GM12873 (cell line): ENCODE measurements around the gene CFAP74.

Source experiments
- TF ChIP-seq, protein P1 (sequence below): IDR thresholded peaks from 2 replicates; pipeline ENCODE4 v1.5.1; 2012; ENCODE audit warnings: low read depth, mild to moderate bottlenecking, moderate library complexity, low read length, control low read depth; ENCODE audit not compliant: insufficient read depth; ENCODE audit errors: missing control alignments

CFAP74 gene

DNA sequence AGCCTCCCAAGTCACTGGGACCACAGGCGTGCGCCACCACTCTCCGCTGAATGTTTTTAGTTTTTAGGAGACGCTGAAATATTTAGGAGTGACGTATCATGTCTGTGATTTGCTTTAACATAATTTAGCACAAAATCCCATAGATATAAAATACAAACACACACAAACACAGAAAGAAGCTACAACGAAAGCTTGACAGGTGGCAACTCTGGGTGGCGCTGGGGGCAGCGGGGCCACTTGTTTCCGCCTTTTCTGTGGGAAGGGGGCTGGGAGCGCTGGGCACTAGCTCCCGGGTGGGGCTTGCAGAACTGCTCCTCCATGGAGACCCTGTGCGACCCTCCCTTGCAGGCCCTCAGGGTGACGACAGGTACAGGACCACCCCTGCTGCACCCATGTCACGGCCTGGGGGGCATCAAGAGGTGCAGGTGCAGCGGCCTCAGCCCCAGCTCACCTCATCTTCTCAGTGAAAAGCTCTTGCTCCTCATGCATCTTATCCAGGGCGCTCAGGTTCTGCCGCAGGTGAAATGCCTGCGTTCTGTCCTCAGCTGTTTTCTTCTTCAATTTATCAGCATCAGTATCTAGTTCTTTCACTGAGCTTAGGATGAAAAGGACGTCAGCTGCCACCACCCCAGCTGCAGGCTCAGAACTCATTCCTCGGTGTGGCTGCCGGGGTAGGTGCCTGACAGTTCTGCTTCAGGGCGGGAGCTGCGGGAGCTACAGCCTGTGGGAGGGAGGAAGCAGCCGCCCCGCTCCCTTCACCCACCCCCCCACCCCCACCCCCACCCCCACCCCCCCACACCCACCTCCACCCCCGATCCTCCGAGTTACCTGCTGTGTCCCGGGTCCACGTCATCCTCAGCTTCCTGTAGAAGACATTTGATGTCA is 15.3 kb downstream of the CFAP74 start:
- TF ChIP-seq, protein P1, sequence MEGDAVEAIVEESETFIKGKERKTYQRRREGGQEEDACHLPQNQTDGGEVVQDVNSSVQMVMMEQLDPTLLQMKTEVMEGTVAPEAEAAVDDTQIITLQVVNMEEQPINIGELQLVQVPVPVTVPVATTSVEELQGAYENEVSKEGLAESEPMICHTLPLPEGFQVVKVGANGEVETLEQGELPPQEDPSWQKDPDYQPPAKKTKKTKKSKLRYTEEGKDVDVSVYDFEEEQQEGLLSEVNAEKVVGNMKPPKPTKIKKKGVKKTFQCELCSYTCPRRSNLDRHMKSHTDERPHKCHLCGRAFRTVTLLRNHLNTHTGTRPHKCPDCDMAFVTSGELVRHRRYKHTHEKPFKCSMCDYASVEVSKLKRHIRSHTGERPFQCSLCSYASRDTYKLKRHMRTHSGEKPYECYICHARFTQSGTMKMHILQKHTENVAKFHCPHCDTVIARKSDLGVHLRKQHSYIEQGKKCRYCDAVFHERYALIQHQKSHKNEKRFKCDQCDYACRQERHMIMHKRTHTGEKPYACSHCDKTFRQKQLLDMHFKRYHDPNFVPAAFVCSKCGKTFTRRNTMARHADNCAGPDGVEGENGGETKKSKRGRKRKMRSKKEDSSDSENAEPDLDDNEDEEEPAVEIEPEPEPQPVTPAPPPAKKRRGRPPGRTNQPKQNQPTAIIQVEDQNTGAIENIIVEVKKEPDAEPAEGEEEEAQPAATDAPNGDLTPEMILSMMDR, result no peak

DNA sequence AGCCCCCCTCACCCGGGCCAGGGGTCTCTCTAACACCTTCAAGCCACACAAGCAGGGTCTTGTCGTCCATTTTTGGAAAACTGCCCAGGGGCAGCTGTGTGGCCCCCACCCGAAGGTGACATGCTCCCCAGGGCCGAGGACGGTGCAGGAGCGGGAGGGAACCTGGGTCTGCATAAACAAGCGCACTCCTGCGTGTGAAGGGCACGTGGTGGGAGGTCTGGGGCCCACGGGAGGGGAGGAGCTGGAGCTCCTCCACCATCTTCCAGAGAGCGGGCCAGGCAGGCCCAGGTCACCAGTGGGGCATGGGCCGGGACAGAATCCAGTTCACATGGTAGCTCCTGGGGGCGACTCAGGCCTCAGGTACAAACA is 16.5 kb downstream of the CFAP74 start:
- TF ChIP-seq, protein P1, result no peak

DNA sequence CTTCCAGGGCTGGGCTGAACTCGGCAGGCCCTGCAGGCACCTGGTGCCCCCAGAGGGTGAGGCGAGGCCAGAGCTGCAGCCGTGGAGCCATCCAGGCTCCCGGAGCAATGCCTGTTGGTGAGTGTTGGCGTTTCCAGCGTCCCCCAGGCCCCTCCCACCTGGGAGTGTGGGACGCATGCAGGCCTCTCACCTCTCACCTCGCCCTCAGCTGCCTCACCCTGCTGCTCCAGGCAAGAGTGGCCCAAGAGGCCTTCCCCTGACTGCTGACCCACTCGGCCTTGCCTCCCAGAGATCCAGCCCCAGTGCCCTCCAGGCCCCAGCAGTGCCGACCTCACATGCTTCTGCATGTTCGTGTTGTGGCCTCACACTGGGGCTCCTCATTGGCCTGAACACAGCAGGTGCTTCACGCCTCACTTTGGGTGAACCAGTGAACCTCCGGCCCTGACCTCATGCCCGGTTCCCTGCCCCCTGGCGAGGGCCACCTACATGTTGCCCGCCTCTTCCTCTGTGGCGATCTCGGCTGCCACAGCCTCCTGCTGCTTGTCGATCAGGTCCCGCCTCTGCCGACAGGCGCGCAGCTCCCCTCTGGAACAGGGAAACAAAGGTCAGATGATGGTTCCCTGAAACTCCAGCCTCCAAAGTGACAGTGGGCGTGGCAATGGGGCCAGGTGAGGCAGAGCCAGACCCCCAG is 17.0 kb downstream of the CFAP74 start:
- TF ChIP-seq, protein P1, result no peak

DNA sequence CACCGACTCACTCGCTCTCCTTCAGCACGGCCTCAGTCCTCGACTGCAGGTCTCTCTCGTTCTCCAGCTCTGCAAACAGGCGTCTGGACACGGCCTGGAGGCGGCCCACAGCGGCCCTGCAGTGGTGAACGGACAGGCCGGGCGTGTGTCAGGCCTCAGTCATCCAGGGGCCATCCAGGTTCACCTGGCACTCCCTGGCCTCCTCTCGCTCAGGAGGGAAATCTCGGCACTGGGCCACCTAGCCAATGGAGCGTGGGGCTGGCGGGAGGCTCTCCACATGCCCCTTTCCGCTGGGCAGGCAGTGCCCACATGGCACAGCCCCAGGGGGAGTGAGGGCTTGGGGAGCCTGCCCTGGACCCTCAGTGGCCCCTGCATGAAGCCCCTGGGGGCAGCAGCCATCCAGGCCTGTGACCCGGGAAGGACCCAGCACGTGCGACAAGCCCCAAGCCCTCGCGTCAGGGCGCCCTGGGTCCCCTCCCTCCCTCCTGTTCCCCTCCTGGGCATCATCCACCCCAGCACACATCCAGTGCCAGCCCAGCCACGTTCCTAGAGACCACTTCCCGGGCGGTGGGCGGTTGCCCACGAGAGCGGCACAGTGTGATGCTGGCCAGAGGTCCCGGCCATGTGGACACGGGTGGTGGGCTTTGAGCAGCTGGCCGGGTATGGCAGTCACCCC is 18.1 kb downstream of the CFAP74 start:
- TF ChIP-seq, protein P1, result no peak

DNA sequence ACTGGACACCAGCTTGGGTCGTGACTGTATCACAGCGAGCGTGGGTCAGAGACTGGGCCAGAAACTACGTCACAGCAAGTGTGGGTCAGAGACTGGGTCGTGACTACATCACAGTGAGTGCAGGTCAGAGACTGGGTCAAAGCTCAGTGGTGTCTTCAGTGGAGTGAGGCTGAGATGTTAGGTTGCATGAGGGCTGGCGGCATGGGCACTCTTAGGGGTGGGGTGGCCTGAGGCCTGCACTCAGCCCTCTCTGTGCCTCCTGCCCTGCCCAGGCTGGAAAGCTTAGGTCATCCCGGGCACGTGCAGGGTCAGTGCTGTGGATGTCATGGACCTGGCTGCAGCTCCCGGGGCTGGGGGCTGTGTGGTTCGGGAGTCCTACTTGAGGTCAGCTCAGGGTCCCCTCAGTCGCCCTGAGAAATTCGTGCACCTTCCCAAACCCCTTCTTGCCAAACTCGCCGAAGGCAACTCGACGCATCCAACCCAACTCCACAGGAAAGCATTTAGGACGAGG is 19.0 kb downstream of the CFAP74 start:
- TF ChIP-seq, protein P1, result no peak

DNA sequence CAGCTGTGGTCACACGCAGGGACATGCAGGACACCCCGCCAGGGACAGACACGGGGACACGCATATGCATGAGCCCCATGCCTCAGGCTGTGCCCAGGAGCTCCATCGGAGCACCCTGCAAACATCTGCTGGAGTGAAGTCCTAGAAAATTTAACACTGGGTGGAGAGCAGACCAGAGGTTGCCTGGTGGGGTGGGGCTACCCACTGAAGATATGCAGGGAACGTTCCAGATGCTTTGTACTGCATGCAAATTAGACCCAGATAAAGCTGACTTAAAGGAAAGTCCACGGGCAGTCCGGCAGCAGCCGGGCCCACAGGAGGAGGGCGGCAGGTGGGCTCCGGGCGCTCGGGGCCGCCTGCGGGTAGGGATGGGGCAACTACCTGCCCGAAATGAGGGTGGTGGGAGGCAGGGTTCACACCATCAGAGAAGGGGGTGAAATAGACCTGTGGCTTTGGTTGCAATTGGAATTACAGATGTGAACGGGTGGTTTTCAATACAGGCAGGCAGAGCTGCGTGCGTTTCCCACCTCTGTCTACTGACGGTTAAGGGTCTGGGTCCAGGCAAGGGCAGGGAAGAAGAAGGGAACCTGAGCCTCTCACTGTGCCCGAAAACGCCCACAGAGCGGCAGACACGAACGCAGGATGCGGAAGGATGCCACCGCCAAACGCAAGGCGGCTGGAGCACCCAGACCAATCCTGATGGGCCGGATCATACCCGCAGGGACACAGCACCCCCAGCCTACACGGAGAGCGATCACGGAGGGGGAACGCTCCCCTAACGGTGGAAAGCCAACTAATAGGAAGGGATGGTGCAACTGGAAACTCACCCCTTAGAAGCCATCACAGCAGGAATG is 21.0 kb downstream of the CFAP74 start:
- TF ChIP-seq, protein P1, result no peak
